Nephron progenitor cell (in vitro differentiated cells): ENCODE data around the gene ABHD15.

Experiments used
- DNase-seq: peaks from one replicate; pipeline ENCODE4 v3.0.0; 2021
- H3K27ac Mint-ChIP-seq: 2 replicates; pipeline ENCODE4 v1.8.0; 2021; ENCODE audit warnings: mild to moderate bottlenecking, moderate library complexity, mixed read lengths
- H3K27me3 Mint-ChIP-seq: 2 replicates; pipeline ENCODE4 v1.8.0; 2021; ENCODE audit warnings: mild to moderate bottlenecking, low read depth, mixed read lengths; ENCODE audit not compliant: poor library complexity
- H3K36me3 Mint-ChIP-seq: 2 replicates; pipeline ENCODE4 v1.8.0; 2021; ENCODE audit warnings: low read depth, mixed read lengths
- H3K4me1 Mint-ChIP-seq: 2 replicates; pipeline ENCODE4 v1.8.0; 2021; ENCODE audit warnings: mixed read lengths
- H3K4me3 Mint-ChIP-seq: 2 replicates; pipeline ENCODE4 v1.8.0; 2021; ENCODE audit warnings: mild to moderate bottlenecking, moderate library complexity, mixed read lengths
- H3K9me3 Mint-ChIP-seq: 2 replicates; pipeline ENCODE4 v1.8.0; 2021; ENCODE audit warnings: mild to moderate bottlenecking, moderate library complexity, mixed read lengths
- CTCF ChIP-seq: fragments of 200-600 bp; sonication (generic); IDR thresholded peaks from 2 replicates; pipeline ENCODE4 v1.5.0; 2021; ENCODE audit warnings: antibody characterized with exemption

The ABHD15 gene, protein sequence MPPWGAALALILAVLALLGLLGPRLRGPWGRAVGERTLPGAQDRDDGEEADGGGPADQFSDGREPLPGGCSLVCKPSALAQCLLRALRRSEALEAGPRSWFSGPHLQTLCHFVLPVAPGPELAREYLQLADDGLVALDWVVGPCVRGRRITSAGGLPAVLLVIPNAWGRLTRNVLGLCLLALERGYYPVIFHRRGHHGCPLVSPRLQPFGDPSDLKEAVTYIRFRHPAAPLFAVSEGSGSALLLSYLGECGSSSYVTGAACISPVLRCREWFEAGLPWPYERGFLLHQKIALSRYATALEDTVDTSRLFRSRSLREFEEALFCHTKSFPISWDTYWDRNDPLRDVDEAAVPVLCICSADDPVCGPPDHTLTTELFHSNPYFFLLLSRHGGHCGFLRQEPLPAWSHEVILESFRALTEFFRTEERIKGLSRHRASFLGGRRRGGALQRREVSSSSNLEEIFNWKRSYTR

GRCh38 chr17:29566473-29567303, at the start of gene ABHD15:
TSS of gene ABHD15 (minus strand) at chr17:29567037. CDS start at chr17:29566966, 71 bp downstream.
- Mint-ChIP-seq H3K36me3 (peaks cover 7% of the 10 kb centered on the region), H3K27ac (no peak within 1 kb of the TSS), H3K27me3 (peaks cover 73% of the 10 kb centered on the region), H3K4me1 (peaks cover 37% of the 10 kb centered on the region), H3K4me3 (peak within 1 kb of the TSS; percentile 90), H3K9me3 (no peaks in the 10 kb centered on the region)
- DNase-seq = peak; percentile 72
- TF ChIP-seq CTCF = no peak

DNA sequence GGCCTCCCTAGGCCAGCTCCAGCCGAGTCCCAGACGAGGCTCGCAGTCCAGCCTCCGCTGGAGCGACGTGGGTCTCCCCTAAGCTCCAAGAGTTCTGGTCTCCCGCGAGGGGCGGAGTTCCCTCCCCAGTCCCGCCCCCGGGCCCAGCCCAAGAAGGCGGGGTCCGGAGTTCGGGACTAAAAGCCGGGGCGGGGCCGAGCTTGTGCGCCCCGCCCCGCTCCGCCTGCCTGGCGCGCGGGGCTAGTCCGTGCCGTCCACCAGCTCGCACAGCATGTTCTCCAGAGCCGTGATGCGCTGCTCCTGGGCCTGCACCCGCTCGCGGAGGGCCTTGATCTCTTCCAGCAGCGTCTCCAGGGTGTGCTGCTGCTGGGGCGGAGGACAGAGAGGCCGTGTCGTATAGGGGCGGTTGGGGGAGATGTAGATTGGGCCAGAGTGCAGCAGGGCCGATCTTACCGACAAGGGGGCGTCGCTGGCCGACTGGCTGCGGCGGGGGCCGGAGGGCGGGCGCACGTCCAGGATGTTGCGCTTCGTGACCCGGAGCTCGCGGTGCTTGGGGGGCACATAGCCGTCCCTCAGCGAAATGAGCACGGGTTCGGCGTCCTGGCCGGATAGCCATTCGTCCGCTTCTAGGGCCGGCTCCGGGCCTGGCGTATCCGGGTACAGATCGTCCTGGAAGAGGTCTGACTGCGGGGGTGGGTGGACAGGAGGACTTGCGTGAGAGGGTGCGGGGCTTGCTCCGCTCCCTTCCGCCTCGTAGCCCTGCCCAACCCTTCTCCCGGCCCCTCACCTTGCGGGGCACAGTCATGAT, 48.9 kb upstream of the ABHD15 start:
- peak overlapping the region; percentile 82 for H3K4me3 Mint-ChIP-seq
- no peak overlapping the region for H3K27ac Mint-ChIP-seq
- TF ChIP-seq CTCF = no peak
- peaks cover 72% of the 10 kb centered on the region for H3K27me3 Mint-ChIP-seq
- H3K9me3 Mint-ChIP-seq = no peaks in the 10 kb centered on the region
- H3K36me3 Mint-ChIP-seq = no peaks in the 10 kb centered on the region
- H3K4me1 Mint-ChIP-seq = peaks cover 53% of the 10 kb centered on the region
- peak; percentile 88 for DNase-seq

DNA sequence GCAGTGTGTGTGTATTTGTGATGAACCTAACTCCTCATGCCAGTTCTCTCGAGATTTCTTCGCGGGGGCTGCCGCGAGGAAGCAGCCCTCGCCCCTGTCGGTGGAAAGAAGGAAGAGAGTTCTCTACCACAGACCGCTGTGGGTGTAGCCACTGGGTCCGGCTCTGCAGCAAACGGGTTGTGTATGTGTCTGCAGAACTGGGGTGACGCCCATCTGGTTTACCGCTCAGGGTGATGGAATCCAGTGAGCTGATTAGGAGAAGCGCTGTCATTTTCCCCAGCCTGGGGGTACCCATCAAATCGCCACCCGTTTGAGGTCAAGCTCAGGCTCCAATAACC, 48.2 kb upstream of the ABHD15 start:
- H3K27me3 Mint-ChIP-seq = peaks cover 65% of the 10 kb centered on the region

DNA sequence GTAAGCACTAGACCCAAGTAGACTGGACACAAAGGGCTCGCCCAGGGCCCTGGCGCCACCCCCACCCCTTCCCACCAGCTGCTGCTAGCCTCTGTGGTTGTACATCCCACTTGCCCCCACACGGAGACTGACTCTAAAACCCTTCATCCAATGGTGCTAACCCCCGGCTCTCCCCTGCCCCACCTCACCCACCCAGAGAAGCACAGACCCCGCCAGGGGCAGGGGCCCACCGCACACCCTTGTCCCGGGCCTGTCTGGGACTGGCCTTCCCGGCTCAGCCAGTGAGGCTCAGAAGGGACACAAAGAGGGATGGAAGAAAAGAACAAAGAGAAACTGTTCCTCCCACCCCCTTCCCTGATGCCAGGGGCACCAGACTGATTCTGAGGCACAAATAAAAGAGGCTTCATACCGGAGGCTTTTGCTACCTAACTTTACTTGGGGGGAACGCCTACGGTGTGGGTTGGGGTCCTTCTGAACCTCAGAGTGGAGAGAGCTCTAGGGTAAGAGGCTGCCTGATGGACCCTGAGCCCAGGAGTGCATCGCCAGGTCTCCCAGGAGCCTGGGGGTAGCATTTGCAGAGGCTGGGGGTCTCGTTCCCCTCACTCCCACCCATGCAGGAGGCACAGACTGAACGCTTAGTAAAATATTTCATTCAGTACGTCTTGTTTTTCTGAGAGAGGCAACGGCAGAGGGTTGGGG, 47.7 kb upstream of the ABHD15 start:
- H3K4me3 Mint-ChIP-seq = peak overlapping the region; percentile 51
- H3K4me1 Mint-ChIP-seq = peaks cover 42% of the 10 kb centered on the region
- DNase-seq = no peak
- H3K27ac Mint-ChIP-seq = no peak overlapping the region
- no peaks in the 10 kb centered on the region for H3K36me3 Mint-ChIP-seq
- no peak for TF ChIP-seq CTCF
- no peaks in the 10 kb centered on the region for H3K9me3 Mint-ChIP-seq
- H3K27me3 Mint-ChIP-seq = peaks cover 60% of the 10 kb centered on the region

More for the DNA sequence above, 48.2 kb upstream of the ABHD15 start:
- Mint-ChIP-seq H3K27ac (no peak overlapping the region), H3K4me3 (peak overlapping the region; percentile 62), H3K9me3 (no peaks in the 10 kb centered on the region), H3K4me1 (peaks cover 46% of the 10 kb centered on the region), H3K36me3 (no peaks in the 10 kb centered on the region)
- no peak for TF ChIP-seq CTCF
- DNase-seq = peak; percentile 18

DNA sequence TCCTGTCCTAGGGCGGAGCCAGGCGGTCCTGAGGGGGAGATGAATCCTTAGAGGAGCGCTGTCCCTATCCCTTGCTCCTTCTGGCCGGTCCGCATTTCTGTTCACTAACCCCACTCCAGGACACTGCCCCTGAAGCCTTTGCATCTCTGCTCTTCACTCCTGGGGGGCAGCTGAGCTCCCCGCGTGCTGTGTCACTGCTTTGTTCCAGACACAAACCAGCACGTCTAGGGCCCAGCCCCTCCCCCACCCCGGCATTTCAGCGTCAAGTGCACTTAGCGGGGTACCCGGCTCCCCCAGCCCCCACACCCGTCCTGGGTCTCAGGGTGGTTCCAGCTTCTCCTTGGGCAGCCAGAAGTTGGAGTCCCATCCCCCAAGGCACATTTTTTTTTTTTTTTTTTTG, 47.0 kb upstream of the ABHD15 start:
- Mint-ChIP-seq H3K4me3 (peak overlapping the region; percentile 52), H3K9me3 (no peaks in the 10 kb centered on the region), H3K4me1 (peaks cover 40% of the 10 kb centered on the region), H3K27me3 (peaks cover 54% of the 10 kb centered on the region), H3K27ac (no peak overlapping the region), H3K36me3 (no peaks in the 10 kb centered on the region)
- no peak for DNase-seq
- no peak for TF ChIP-seq CTCF
